Tibial nerve (tissue), 3 donors: ENCODE results near the gene XRCC4.

Experiments
- POLR2A ChIP-seq, 2 donors: fragments of 450-650 bp; IDR thresholded peaks; one replicate each; pipeline ENCODE4 v1.6.1; 2017; ENCODE audit warnings: antibody characterized with exemption in 2 of 2, mild to moderate bottlenecking in 2 of 2, moderate library complexity in 2 of 2
- TF ChIP-seq, protein P1 (sequence below), 5 experiments: fragments of 200-600 bp in 3 of 5; fragments of 450-650 bp in 2 of 5; sonication (generic) in 3 of 5; IDR thresholded peaks; one replicate each; pipeline ENCODE4 v1.5.1; 2016 to 2019; ENCODE audit warnings: antibody characterized with exemption in 5 of 5, mild to moderate bottlenecking in 3 of 5, moderate library complexity in 2 of 5

DNA sequence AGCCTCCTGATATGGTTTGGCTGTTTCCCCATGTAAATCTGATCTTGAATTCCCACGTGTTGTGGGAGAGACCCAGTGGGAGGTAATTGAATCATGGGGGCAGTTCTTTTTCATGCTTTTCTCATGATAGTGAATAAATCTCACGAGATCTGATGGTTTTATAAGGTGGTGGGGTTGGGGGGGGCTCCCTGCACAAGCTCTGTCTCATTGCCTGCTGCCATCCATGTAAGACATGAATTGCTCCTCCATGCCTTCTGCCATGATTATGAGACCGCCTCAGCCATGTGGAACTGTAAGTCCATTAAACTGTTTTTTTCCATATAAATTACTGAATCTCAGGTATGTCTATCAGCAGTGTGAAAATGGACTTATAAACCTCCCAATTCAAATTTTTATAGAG lies 12.8 kb downstream of the XRCC4 start:
- TF ChIP-seq, protein P1, sequence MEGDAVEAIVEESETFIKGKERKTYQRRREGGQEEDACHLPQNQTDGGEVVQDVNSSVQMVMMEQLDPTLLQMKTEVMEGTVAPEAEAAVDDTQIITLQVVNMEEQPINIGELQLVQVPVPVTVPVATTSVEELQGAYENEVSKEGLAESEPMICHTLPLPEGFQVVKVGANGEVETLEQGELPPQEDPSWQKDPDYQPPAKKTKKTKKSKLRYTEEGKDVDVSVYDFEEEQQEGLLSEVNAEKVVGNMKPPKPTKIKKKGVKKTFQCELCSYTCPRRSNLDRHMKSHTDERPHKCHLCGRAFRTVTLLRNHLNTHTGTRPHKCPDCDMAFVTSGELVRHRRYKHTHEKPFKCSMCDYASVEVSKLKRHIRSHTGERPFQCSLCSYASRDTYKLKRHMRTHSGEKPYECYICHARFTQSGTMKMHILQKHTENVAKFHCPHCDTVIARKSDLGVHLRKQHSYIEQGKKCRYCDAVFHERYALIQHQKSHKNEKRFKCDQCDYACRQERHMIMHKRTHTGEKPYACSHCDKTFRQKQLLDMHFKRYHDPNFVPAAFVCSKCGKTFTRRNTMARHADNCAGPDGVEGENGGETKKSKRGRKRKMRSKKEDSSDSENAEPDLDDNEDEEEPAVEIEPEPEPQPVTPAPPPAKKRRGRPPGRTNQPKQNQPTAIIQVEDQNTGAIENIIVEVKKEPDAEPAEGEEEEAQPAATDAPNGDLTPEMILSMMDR (IDR thresholded peaks at IDR 0.05), result no peak
- TF ChIP-seq POLR2A (IDR thresholded peaks at IDR 0.05), result no peak
